Stimulated activated CD8-positive, alpha-beta memory T cell treated with anti-CD3 and anti-CD28 coated beads, Interleukin-7, amount 100 ng/mL, for 1 hour (primary cell): ENCODE measurements around the gene LAMTOR5.
"Not testable (repeated sequence)": the region's sequence is repeated elsewhere in the genome, so short reads cannot be mapped to it uniquely, and the experiment has no call there.

Experiments
- DNase-seq, 2 donors: peaks; one replicate each; pipeline ENCODE4 v3.0.0-alpha.2; 2020; ENCODE audit warnings: low read depth in 2 of 2

The LAMTOR5 gene

GRCh38 chr1:110426854-110427253 lies 19.4 kb upstream of the LAMTOR5 start:
- DNase-seq: no peak

DNA sequence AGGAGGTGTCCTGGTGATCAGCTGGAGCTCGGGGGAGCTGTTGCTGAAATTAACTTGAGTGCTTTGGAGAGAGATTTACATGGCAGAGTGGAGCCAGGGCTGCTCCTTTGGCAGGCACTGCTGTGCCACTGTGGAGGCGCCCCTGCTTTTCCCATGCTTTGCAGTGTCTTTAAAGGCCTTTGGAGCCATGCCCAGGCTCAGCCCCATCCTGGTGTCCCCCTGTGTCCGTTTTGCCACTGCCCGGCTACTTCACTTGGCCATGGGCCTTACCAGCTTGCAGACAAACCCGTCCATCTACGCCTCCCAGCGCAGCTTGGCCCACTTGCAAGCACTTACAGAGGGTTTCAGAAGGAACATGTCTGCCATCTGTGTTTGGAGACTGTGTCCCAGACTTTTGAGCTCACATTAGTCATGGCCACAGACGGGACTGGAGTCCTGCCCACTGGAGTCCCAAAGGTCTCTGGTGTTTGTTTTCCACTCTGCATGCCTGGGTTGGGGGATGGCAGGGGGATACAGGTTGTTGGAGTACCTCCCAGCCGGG lies 18.2 kb upstream of the LAMTOR5 start:
- no peak for DNase-seq

DNA sequence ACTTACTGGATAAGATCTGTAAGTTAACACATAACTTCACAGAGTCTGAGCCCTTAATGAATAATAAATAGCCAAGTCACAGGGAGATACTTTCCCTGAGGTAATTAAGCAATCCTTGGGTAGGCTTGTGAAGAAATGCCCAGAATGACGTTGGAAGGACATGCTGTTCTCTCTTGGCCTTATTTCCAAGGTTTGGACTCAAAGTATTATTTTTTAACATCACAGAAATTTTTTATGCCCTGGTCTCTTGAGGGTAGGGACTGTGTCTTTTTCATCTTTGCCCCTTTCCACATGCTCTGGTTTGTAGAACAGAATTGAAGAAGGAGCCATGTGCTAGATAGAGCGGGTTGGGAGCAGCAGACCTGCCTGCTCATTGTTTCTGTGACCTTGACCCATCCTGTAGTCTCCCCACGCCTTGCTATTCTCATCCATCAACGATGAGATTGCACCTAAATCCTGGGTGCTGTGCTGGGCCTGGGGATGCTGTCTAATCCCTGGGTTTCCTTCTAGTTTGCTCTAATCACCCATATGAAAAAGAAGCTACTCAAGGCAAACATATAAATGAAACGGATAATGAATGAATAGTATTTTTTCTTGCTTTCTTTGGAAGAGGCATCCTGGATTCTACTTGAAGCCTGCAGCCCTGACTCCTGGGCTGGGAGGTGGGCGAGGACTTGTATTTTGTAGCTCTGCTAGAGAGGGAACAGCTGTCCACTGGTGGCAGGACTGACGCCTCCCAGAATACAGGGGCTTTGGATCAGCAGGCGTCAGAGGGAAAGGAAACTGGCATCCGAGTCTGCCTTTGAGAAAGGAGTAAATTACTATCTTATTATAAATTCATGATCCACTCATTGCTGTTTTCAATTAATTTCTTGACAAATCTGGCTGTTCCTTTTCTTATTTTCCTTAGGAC lies 17.5 kb upstream of the LAMTOR5 start:
- no peak for DNase-seq

GRCh38 chr1:110420874-110421793 lies 13.6 kb upstream of the LAMTOR5 start:
- DNase-seq: no peak

DNA sequence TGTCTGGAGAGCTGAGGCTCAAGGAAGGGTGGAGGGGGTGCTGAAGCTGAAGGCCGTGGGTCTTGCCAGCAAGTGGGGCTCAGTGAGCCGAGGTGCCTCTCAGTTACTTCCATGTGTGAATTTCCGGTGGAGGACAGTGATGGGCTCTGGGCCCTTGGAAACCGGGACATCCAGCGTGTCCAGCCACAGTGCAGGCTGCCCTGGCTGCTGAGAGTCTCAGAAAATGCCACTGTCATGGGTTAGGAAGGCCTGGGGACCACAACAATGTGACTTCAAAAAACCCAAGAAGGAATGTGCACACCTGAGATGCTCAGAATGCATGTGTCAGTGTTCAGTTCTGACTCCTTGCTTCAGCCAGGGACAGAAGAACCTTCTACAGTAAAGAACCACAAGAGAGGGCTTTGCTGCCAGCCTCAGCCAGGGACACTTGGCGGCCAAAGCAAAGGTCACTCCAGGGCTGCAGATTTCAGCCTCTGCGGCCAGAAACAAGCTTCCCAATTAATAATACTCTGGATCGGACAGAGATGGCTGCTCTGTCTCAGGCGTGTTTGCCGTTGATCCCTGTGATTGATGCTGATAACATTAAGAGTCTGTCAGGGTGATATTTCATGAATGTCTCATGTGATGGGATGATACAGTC lies 12.6 kb upstream of the LAMTOR5 start:
- no peak for DNase-seq

DNA sequence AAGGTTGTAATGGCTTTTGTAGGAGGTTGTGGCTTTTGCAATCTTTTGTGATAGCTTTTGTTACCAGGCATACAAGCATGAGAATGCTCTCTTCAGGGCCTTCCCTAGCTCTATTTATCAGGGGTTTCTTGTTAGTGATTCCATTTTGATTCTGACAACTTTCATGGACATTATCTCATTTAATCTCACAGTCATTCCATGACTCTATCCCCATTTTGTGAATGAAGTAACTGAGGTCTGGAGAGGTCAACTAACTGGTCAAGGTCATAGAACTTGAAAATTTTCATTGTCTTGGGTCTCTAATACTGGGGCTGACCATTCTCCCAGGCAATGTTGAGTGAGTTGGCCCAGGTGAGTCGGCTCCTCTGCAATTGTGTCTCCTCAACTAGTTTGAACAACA lies 11.2 kb upstream of the LAMTOR5 start:
- no peak for DNase-seq

- not testable (repeated sequence) for DNase-seq
Measured at GRCh38 chr1:110413045-110413444, 5.6 kb upstream of the LAMTOR5 start.

DNA sequence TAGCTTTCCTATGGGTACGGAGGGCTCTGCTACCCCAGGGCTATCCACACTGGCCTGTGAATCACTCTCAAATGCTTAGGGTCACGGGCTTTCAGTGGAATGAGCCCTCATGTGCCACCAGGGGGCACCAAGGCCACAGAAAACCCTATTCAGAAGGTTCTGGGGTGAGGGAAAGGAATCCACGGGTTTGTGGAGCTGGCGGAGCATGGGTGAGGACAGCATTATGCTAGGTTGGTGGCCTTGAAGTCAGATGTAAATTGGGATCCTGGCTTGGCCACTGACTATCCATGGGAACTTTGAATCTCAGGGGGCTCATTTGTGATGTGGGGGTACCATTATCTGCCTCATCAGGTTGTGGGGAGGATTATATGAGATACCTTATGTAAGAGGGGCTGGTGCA lies 5.1 kb upstream of the LAMTOR5 start:
- peak; percentile 20 to 32 for DNase-seq

DNA sequence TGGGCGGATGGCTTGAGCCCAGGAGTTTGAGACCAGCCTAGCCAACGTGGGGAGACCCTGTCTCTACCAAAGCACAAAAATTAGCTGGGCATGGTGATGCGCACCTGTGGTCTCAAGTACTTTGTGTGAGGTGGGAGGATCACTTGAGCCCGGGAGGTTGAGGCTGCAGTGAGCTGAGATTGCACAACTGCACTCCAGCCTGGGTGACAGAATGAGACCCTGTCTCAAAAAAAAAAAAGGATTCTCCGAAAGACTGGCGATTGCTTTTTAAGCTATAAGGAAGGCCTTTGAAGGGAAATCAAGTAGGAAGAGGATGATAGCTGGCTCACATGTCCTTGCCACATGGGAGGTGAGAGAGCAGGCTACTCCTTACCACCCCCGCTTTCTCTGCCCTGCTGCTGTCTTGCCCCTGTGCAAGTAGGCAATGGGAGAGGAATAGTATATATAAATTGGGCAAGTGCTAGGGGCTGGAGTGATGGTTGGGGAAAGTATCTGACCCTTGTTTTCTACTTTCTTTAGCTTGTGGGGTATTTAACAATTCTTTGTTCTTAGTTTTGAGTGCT lies 3.8 kb upstream of the LAMTOR5 start:
- no peak for DNase-seq

GRCh38 chr1:110409316-110409715 lies 1.8 kb upstream of the LAMTOR5 start:
- no peak for DNase-seq

GRCh38 chr1:110408488-110408887 lies 994 bp upstream of the LAMTOR5 start:
- DNase-seq: no peak

DNA sequence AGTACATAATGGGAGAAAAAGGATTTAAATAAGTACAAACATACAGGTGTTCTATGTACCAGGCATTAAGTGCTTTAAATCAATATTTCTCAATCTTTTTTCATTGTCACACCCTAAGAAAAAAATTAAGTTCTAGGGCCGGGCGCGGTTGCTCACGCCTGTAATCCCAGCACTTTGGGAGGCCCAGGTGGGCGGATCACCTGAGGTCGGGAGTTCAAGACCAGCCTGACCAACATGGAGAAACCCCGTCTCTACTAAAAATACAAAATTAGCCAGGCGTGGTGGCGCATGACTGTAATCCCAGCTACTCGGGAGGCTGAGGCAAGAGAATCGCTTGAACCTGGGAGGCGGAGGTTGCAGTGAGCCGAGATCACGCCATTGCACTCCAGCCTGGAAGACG lies 1.1 kb downstream of the LAMTOR5 start:
- not testable (repeated sequence) for DNase-seq

GRCh38 chr1:110404401-110404800 lies 3.1 kb downstream of the LAMTOR5 start:
- DNase-seq: no peak

- no peak for DNase-seq
Measured at GRCh38 chr1:110403805-110404204, 3.7 kb downstream of the LAMTOR5 start.

DNA sequence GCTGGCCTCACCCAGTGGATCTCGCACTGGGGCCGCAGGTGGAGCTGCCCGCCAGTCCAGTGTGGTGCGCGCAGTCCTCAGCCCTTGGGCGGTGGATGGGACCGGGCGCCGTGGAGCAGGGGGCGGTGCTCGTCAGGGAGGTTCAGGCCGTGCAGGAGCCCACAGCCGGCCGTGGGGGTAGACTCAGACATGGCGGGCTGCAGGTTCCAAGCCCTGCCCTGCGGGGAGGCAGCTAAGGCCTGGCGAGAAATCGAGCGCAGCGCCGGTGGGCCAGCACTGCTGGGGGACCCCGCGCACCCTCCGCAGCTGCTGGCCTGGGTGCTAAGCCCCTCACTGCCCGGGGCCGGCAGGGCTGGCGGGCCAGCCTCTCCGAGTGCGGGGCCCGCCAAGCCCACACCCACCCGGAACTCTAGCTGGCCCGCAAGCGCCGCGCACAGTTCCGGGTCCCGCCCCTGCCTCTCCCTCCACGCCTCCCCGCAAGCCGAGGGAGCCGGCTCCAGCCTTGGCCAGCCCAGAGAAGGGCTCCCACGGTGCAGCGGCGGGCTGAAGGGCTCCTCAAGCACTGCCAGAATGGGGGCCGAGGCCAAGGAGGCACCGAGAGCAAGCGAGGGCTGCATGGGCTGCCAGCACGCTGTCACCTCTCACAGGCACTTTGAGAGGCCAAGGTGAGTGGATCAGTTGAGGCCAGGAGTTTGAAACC lies 11.1 kb downstream of the LAMTOR5 start:
- not testable (repeated sequence) for DNase-seq

DNA sequence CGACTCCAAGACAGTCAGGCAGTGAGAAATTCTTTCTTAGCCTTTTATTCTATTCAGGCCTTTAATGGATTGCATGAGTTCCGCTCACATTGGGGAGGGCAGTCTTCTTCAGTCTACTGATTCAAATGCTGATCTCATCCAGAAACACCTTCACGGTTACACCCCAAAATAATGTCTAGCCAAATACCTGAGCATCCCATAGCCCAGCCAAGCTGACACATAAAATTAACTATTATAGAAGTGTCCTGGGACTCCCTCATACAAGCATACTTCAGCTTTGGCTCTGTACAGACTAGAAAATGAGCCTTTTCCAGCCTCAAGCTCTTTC lies 13.0 kb downstream of the LAMTOR5 start:
- no peak for DNase-seq

DNA sequence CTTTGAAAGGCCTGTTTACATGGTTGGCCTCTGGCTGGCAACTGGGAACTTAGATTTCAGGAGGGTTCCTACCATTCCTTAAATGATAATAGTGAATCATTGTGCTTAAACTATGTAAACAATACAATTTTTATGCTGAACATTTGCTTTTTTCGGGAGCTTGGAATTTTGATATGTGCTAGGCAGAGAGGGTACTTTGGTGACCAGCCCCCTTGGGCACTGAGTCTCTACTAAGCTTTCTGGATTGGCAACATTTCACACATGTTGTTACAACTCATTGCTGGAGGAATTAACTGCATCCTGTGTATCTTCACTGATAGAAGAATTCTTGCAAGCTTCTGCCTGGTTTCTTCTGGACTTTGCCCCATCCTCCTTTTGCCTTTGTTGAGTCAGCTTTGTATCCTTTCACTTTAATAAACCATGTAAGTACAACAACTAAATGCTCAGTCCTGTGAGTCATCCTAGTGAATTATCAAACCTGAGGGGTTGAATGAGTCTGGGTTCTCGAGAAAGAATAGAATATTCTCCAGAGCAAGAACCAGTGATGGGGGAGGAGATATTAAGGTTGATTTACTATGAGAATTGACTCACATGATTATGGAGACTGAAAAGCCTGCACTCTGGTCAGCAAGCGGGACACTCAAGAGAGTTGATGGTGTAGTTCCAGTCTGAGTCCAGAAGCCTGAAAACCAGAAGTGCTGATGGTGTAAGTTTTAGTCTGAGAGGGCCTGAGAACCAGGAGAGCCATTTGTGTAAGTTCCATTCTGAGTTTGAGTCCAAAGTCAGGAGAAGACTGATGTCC lies 13.6 kb downstream of the LAMTOR5 start:
- DNase-seq: no peak

- no peak for DNase-seq
Measured at GRCh38 chr1:110393286-110393685, 14.2 kb downstream of the LAMTOR5 start.

DNA sequence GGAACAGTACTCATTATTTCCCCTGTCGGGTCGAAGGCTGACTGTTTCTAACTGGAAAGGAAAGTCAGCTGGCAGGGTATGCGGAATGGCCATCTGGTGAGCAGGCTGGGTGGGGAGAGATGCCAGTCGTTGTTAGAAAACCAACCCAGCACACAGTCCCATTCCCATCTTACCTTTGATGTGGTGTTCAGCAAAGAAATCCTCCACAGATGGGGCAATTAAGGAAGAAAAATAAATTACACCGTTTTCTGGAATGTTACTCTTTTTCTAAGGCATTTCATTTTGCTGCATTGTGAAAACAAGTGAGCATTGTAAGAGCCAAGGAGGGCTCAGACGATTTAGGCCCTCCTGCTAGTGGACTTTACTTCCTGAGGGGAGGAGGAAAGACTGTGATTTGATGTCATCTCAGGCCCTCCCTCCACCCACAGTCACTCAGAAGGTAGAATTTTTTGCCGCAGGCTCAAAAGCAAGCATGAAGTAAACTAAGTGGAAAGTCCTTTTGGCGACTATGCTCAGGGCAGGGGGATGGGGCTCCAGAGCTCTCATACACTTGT lies 16.7 kb downstream of the LAMTOR5 start, which contains the start of gene SLC16A4:
Gene SLC16A4, minus strand, starts transcription at position 335 of the 554 bp plus-strand sequence. CDS start 1,703 bp downstream, outside the sequence.
- no peak for DNase-seq

- no peak for DNase-seq
Measured at GRCh38 chr1:110390096-110390495, 17.4 kb downstream of the LAMTOR5 start.
